HG02885 (cell line): ENCODE data around the gene FMOD.

Source experiments
- ATAC-seq: cut with Tn5 transposase; IDR thresholded peaks from one replicate; pipeline ENCODE4 v1.9.1; 2021; ENCODE audit warnings: mild to moderate bottlenecking; ENCODE audit not compliant: unreplicated experiment, poor library complexity

Gene FMOD

GRCh38 chr1:203361945-203362719 lies 11.2 kb upstream of the FMOD start:
- ATAC-seq = no peak

- ATAC-seq = no peak
These were observed 9.7 kb upstream of the FMOD start for GRCh38 chr1:203360547-203361185.

- no peak for ATAC-seq
These were observed 8.2 kb upstream of the FMOD start for GRCh38 chr1:203359010-203359571.

- no peak for ATAC-seq
These were observed 3.3 kb upstream of the FMOD start for GRCh38 chr1:203354246-203354645.

GRCh38 chr1:203353486-203353885 lies 2.6 kb upstream of the FMOD start:
- ATAC-seq = no peak

GRCh38 chr1:203349773-203350524 lies 973 bp downstream of the FMOD start:
- ATAC-seq = no peak

- ATAC-seq = no peak
These were observed 1.8 kb downstream of the FMOD start for GRCh38 chr1:203349166-203349565.

- no peak for ATAC-seq
These were observed 4.2 kb downstream of the FMOD start for GRCh38 chr1:203346769-203347102.

GRCh38 chr1:203346060-203346768 lies 4.7 kb downstream of the FMOD start:
- no peak for ATAC-seq

- ATAC-seq = no peak
These were observed 6.8 kb downstream of the FMOD start for GRCh38 chr1:203343956-203344754.

- ATAC-seq = peak; percentile 48
These were observed 8.6 kb downstream of the FMOD start for GRCh38 chr1:203342192-203342940.

- ATAC-seq = peak; percentile 54
These were observed 10.7 kb downstream of the FMOD start for GRCh38 chr1:203340112-203340790.

GRCh38 chr1:203338335-203339036 lies 12.4 kb downstream of the FMOD start:
- ATAC-seq = no peak

- no peak for ATAC-seq
These were observed 14.8 kb downstream of the FMOD start for GRCh38 chr1:203336097-203336496.

- ATAC-seq = no peak
These were observed 15.4 kb downstream of the FMOD start for GRCh38 chr1:203335503-203335902.

- ATAC-seq = no peak
These were observed 19.7 kb downstream of the FMOD start for GRCh38 chr1:203331224-203331623.

- ATAC-seq = no peak
These were observed 22.2 kb downstream of the FMOD start for GRCh38 chr1:203328714-203329122.
